Glomerular visceral epithelial cell (primary cell): Measurements from ENCODE around the gene GABRR1.
"Not testable (repeated sequence)": the region's sequence is repeated elsewhere in the genome, so short reads cannot be mapped to it uniquely, and the experiment has no call there.

Experiments
- DNase-seq: peaks from one replicate; pipeline ENCODE4 v3.0.0-alpha.2; 2016; ENCODE audit errors: extremely low spot score

GABRR1 gene

GRCh38 chr6:89217299-89217910 is at the start of gene GABRR1:
Gene GABRR1, minus strand, starts transcription at chr6:89217358. Its CDS starts 36 bp downstream, at chr6:89217322.
- DNase-seq: no peak

GRCh38 chr6:89264296-89264695 is 47.1 kb upstream of the GABRR1 start:
- no peak for DNase-seq

- no peak for DNase-seq
These were observed 43.7 kb upstream of the GABRR1 start for GRCh38 chr6:89260832-89261231.

- no peak for DNase-seq
These were observed 43.2 kb upstream of the GABRR1 start for GRCh38 chr6:89260310-89260709.

GRCh38 chr6:89258912-89259311 is 41.8 kb upstream of the GABRR1 start:
- DNase-seq: no peak

- DNase-seq: no peak
These were observed 40.6 kb upstream of the GABRR1 start for GRCh38 chr6:89257781-89258180.

- no peak for DNase-seq
These were observed 40.2 kb upstream of the GABRR1 start for GRCh38 chr6:89257346-89257745.

- DNase-seq: no peak
These were observed 38.3 kb upstream of the GABRR1 start for GRCh38 chr6:89255417-89255816.

- no peak for DNase-seq
These were observed 37.4 kb upstream of the GABRR1 start for GRCh38 chr6:89254569-89254968.

- no peak for DNase-seq
These were observed 35.7 kb upstream of the GABRR1 start for GRCh38 chr6:89252907-89253306.

GRCh38 chr6:89251976-89252375 is 34.8 kb upstream of the GABRR1 start:
- DNase-seq: no peak

GRCh38 chr6:89251170-89251569 is 34.0 kb upstream of the GABRR1 start:
- no peak for DNase-seq

- no peak for DNase-seq
These were observed 33.1 kb upstream of the GABRR1 start for GRCh38 chr6:89250239-89250638.

- no peak for DNase-seq
These were observed 27.3 kb upstream of the GABRR1 start for GRCh38 chr6:89244241-89244985.

GRCh38 chr6:89243331-89243629 is 26.1 kb upstream of the GABRR1 start:
- no peak for DNase-seq

GRCh38 chr6:89242574-89243330 is 25.6 kb upstream of the GABRR1 start:
- peak; percentile 60 for DNase-seq

GRCh38 chr6:89239338-89239737 is 22.2 kb upstream of the GABRR1 start:
- DNase-seq: no peak

GRCh38 chr6:89237158-89237557 is 20.0 kb upstream of the GABRR1 start:
- no peak for DNase-seq

GRCh38 chr6:89233605-89234004 is 16.4 kb upstream of the GABRR1 start:
- not testable (repeated sequence) for DNase-seq

GRCh38 chr6:89222712-89223039 is 5.5 kb upstream of the GABRR1 start:
- DNase-seq: no peak

- DNase-seq: no peak
These were observed 5.0 kb upstream of the GABRR1 start for GRCh38 chr6:89221971-89222711.

- no peak for DNase-seq
These were observed 4.0 kb upstream of the GABRR1 start for GRCh38 chr6:89221129-89221528.
